GM12875 (cell line): Measurements from ENCODE around the gene STIM1.

Source experiments
- H3K4me3 ChIP-seq: one replicate; pipeline ENCODE4 v1.5.1; 2011; ENCODE audit warnings: low read depth, low read length, control low read depth
- CTCF ChIP-seq: IDR thresholded peaks from 2 replicates; pipeline ENCODE4 v1.5.1; 2011; ENCODE audit warnings: low read depth, mild to moderate bottlenecking, control low read depth, inconsistent platforms, low read length, moderate library complexity, borderline replicate concordance; ENCODE audit not compliant: insufficient read depth

The STIM1 gene

DNA sequence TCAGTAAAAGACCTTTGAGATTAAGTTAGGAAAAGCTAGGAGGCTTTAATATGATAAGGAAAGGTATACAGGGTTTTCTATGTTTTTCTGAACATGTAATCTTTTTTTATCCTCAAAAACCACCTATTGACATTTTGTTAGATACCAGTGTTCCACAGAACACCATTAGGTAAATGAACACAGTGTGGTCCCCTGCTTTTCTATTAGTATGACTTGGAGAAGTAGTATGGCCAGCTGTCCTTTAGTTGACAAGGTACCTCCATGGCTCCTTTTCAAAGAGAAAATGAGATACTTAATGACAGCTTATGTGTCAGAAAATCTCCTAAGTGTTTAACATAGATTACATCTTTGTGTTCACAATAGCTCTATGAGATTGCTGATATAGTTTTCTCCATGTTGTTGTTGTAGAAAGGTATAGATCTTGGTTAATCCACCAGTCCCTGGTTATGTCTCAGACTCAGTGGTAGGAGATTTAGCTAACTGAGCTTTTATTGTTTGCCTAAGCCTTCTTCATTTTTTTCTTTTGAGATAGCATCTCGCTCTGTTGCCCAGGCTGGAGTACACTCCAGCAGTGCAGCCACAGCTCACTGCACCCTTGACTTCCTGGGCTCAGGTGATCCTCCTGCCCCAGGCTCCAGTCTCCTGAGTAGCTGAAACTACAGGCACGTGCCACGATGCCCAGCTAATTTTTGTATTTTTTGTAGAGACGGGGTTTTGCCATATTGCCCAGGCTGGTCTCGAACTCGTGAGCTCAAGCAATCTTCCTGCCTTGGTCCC lies 46.0 kb downstream of the STIM1 start:
- TF ChIP-seq CTCF, result no peak

GRCh38 chr11:3902441-3902840 lies 47.0 kb downstream of the STIM1 start:
- no peak overlapping the region for H3K4me3 ChIP-seq
- TF ChIP-seq CTCF, result no peak

More for the DNA sequence above, 46.0 kb downstream of the STIM1 start:
- H3K4me3 ChIP-seq, result no peak overlapping the region

DNA sequence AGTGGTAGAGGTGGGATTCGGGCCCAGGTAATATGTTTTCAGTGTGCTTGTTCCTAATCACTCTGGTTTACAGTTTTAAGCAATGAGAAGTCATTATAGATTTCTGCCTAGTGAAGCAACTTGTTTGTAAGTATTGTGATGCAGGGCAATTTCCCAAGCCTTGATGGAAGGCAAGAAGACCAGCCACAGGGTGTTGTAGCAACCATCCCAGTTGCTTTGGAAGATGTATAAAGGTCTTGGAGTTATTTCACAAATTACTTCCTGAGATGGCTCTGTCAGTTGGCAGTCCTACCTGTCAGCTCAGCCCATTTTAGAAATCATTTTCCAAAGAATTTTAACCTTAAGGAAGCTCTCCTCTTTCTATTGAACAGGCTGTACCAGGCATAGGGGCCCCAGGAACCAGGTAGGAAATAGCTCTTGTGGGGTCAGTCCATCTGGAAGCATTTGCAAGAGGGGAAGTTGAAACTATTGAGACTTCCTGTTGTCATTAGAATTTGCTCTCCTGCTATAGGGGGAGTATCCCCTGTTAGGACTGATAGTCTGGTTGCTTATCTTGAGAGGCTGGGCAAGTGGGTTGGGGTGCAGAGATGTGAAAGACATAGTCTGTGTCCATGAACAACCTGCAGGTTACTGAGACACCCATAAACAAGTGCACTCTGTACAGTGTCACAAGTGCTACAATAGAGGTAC lies 47.9 kb downstream of the STIM1 start:
- no peak overlapping the region for H3K4me3 ChIP-seq
- TF ChIP-seq CTCF, result no peak

- no peak for TF ChIP-seq CTCF
Measured at GRCh38 chr11:3904228-3904627, 48.8 kb downstream of the STIM1 start.

GRCh38 chr11:3905080-3905953 lies 49.9 kb downstream of the STIM1 start:
- no peak overlapping the region for H3K4me3 ChIP-seq
- no peak for TF ChIP-seq CTCF

More at GRCh38 chr11:3904228-3904627, 48.8 kb downstream of the STIM1 start:
- no peak overlapping the region for H3K4me3 ChIP-seq

DNA sequence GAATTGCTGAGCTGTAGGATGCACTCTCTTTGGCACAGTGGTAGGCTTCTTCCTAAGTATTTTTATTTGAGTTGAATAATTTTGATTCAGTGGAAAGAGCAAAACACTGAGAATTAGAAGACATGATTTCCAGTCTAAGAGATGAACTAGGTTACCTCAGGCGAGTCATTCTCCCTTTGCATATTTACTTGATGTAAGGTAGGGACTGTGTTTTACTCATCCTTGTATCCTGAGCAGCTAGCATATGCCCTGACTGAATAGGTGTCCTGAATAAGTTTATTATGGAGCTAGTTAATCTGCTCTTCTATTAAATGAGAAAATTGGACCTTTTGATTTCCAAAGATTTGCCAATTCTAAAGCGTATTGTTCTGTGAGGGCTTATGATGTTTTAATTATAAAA lies 50.7 kb downstream of the STIM1 start:
- no peak overlapping the region for H3K4me3 ChIP-seq
- no peak for TF ChIP-seq CTCF
